OCI-LY3 (cell line): ENCODE measurements around the gene SEMA3G.

Source experiments
- CTCF ChIP-seq: fragments of 200-600, 300-600 bp; sonication (generic); IDR thresholded peaks from 2 replicates; pipeline ENCODE4 v1.5.1; 2014; ENCODE audit warnings: antibody characterized with exemption, low read length, low read depth
- EZH2phosphoT487 ChIP-seq: fragments of 200-600 bp; shearing (Covaris generic); IDR thresholded peaks from 2 replicates; pipeline ENCODE4 v1.6.1; 2018; ENCODE audit warnings: antibody characterized with exemption, mixed run types, low read depth

GRCh38 chr3:52437326-52438103 is 7.4 kb downstream of the SEMA3G start:
- TF ChIP-seq CTCF: no peak
- TF ChIP-seq EZH2phosphoT487: no peak
